ENCODE results near the gene NUDT1. TPM values are rescaled to one million over a fixed set of nuclear protein-coding genes. Genes with fewer than 3 reads are reported as not detected.

NUDT1 gene
- total RNA-seq, 2 experiments from 2014 or later, result 12.8 to 13.0 TPM

DNA sequence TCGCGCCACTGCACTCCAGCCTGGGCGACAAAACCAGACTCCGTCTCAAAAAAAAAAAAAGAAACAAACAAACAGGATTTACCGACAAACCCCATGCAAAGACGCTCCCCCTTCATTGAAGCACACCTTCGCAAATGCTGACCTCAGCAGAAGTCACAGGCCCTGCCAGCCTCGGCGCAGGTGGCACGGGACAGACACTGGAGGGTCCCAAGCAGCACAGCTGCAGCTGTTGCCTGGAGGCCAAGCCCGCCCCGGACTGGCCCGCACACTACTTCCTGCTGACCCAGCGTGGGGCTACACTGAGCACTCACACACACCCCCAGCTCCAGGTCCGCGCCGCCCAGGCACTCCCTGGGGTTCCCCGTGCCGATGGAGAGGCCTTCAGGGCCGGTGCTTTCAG, 41.0 kb downstream of the NUDT1 start:
- POLR2A ChIA-PET, result no interaction called here
- Mint-ChIP-seq H3K36me3 (ENCODE audit: low read depth) (no peaks in the 10 kb centered on the region), H3K27me3 (no peaks in the 10 kb centered on the region), H3K9me3 (no peaks in the 10 kb centered on the region), H3K4me3 (no peak overlapping the region), H3K4me1 (ENCODE audit: low read depth) (no peaks in the 10 kb centered on the region), H3K27ac (no peak overlapping the region)
- no peak overlapping the region for H3K27ac ChIP-seq (ENCODE audit: low read depth in 1 of 2, low read length in 2 of 2)
- DNase-seq (no peak), ATAC-seq (ENCODE audit: poor library complexity) (no peak)
- H3K9me3 ChIP-seq (ENCODE audit: control insufficient read depth in 1 of 2, insufficient read depth in 1 of 2, low read length in 2 of 2), result no peaks in the 10 kb centered on the region
- H3K36me3 ChIP-seq (ENCODE audit: insufficient read depth, low read length), result no peaks in the 10 kb centered on the region
- TF ChIP-seq, protein P1, sequence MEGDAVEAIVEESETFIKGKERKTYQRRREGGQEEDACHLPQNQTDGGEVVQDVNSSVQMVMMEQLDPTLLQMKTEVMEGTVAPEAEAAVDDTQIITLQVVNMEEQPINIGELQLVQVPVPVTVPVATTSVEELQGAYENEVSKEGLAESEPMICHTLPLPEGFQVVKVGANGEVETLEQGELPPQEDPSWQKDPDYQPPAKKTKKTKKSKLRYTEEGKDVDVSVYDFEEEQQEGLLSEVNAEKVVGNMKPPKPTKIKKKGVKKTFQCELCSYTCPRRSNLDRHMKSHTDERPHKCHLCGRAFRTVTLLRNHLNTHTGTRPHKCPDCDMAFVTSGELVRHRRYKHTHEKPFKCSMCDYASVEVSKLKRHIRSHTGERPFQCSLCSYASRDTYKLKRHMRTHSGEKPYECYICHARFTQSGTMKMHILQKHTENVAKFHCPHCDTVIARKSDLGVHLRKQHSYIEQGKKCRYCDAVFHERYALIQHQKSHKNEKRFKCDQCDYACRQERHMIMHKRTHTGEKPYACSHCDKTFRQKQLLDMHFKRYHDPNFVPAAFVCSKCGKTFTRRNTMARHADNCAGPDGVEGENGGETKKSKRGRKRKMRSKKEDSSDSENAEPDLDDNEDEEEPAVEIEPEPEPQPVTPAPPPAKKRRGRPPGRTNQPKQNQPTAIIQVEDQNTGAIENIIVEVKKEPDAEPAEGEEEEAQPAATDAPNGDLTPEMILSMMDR (IDR thresholded peaks at IDR 0.05), result no peak
- CTCF ChIA-PET, result no interaction called here
- H3K4me1 ChIP-seq (ENCODE audit: insufficient read depth, low read length), result no peaks in the 10 kb centered on the region
- no peaks in the 10 kb centered on the region for H3K27me3 ChIP-seq (ENCODE audit: control insufficient read depth in 1 of 2, insufficient read depth in 2 of 2, low read length in 2 of 2)
- intact Hi-C loops (cut with DNase I, micrococcal nuclease), result no loop called here
- no peak overlapping the region for H3K4me3 ChIP-seq (ENCODE audit: low read length)

DNA sequence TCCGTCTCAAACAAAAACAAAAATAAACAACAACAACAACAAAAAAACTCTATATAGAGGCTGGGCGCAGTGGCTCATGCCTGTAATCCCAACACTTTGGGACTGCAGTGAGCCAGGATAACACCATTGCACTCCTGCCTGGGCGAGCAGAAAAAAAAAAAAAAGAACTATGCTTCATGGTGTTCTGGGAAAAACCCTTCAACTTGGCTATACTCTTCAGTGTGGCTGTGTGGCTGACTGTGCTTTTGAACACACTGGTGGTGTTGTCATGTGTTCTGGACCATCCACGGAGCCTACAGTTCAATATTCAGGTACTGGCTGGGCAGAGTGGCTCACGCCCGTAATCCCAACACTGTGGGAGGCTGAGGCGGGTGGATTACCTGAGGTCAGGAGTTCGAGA, 45.7 kb downstream of the NUDT1 start:
- H3K27ac ChIP-seq (ENCODE audit: low read depth in 1 of 2, low read length in 2 of 2), result no peak overlapping the region

DNA sequence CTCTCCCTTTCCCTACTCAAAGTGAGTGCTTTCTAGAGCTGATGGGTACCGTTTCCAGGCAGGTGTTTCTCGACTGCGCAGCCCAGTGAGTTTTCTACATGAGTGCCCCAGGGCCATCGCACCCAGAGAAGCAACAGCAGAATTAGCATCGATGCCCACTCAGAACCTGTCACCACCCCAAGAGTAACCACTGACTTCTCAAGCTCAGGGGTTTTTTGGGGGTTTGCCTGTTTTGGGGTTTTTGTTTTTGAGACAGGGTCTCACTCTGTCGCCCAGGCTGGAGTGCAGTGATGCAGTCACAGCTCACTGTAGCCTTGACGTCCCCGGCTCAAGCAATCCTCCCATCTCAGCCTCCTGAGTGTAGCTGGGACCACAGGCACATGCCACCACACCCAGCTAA, 46.5 kb downstream of the NUDT1 start:
- Histone ChIP-seq H3K4me1 (ENCODE audit: insufficient read depth, low read length) (no peaks in the 10 kb centered on the region), H3K27me3 (ENCODE audit: control insufficient read depth in 1 of 2, insufficient read depth in 2 of 2, low read length in 2 of 2) (no peaks in the 10 kb centered on the region), H3K4me3 (ENCODE audit: low read length) (no peak overlapping the region), H3K36me3 (ENCODE audit: insufficient read depth, low read length) (no peaks in the 10 kb centered on the region), H3K27ac (ENCODE audit: low read depth in 1 of 2, low read length in 2 of 2) (no peak overlapping the region), H3K9me3 (ENCODE audit: control insufficient read depth in 1 of 2, insufficient read depth in 1 of 2, low read length in 2 of 2) (peaks cover 0 to 5% of the 10 kb centered on the region in 2 experiments)
- H3K4me1 Mint-ChIP-seq (ENCODE audit: low read depth), result no peaks in the 10 kb centered on the region
- no peak overlapping the region for H3K4me3 Mint-ChIP-seq
- ATAC-seq (ENCODE audit: poor library complexity) (no peak), DNase-seq (no peak)
- no peaks in the 10 kb centered on the region for H3K27me3 Mint-ChIP-seq
- intact Hi-C loops (cut with DNase I, micrococcal nuclease), result no loop called here
- TF ChIP-seq, protein P1 (IDR thresholded peaks at IDR 0.05), result no peak
- no peak overlapping the region for H3K27ac Mint-ChIP-seq
- CTCF ChIA-PET, result no interaction called here
- H3K9me3 Mint-ChIP-seq, result no peaks in the 10 kb centered on the region
- no peaks in the 10 kb centered on the region for H3K36me3 Mint-ChIP-seq (ENCODE audit: low read depth)
- POLR2A ChIA-PET, result no interaction called here

More for the DNA sequence above, 45.7 kb downstream of the NUDT1 start:
- Mint-ChIP-seq H3K36me3 (ENCODE audit: low read depth) (no peaks in the 10 kb centered on the region), H3K4me1 (ENCODE audit: low read depth) (no peaks in the 10 kb centered on the region), H3K27me3 (no peaks in the 10 kb centered on the region), H3K4me3 (no peak overlapping the region), H3K27ac (no peak overlapping the region), H3K9me3 (no peaks in the 10 kb centered on the region)
- no peaks in the 10 kb centered on the region for H3K4me1 ChIP-seq (ENCODE audit: insufficient read depth, low read length)
- H3K4me3 ChIP-seq (ENCODE audit: low read length), result no peak overlapping the region
- no peak for DNase-seq
- intact Hi-C loops (cut with DNase I, micrococcal nuclease), result no loop called here
- peaks cover 0 to 5% of the 10 kb centered on the region in 2 experiments for H3K9me3 ChIP-seq (ENCODE audit: control insufficient read depth in 1 of 2, insufficient read depth in 1 of 2, low read length in 2 of 2)
- POLR2A ChIA-PET, result no interaction called here
- H3K36me3 ChIP-seq (ENCODE audit: insufficient read depth, low read length), result no peaks in the 10 kb centered on the region
- TF ChIP-seq, protein P1 (IDR thresholded peaks at IDR 0.05), result no peak
- no peaks in the 10 kb centered on the region for H3K27me3 ChIP-seq (ENCODE audit: control insufficient read depth in 1 of 2, insufficient read depth in 2 of 2, low read length in 2 of 2)
- CTCF ChIA-PET, result no interaction called here
- ATAC-seq (ENCODE audit: poor library complexity), result no peak
